Measurements from ENCODE around the gene AP3D1. TPM values are rescaled to one million over a fixed set of nuclear protein-coding genes. Genes with fewer than 3 reads are reported as not detected.

The AP3D1 gene
- total RNA-seq, 1 donor: 121 TPM

DNA sequence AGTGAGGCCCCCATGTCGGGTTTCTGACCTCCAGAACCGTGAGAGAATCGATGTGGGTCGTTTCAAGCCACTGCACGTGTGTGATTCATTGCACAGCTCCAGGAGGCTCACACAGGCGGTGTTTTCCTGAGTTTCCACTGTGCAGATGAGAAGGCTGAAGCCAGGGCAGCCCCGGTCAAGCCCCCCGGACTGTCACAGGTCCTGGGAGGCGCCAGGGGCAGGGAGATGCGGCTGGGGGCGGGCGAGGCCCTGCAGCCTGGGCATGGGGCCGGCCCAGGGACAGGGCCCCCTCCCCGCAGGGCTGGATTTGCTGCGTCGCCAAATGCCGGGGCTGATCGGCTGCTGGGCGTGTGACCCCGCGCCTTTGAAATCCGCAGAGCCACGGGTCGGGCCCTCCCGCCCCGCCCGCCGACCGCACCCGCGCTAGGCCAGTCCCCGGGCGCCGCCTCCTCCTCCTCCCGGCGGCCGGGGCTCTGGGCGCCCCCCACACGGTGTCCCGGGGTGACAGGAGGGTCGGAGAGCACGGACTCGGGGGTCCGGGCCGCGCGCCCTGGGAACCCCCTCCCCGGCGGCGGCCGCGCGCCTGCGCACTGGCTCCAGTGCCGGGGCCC, 90.4 kb downstream of the AP3D1 start:
- Histone ChIP-seq H3K4me3 (ENCODE audit: insufficient read depth, low read length) (peak overlapping the region; percentile 82), H4K20me1 (ENCODE audit: insufficient read depth, low read length) (no peaks in the 10 kb centered on the region), H3K4me2 (ENCODE audit: insufficient read depth, low read length) (peak overlapping the region; percentile 93), H2AFZ (ENCODE audit: low read length) (peak overlapping the region; percentile 61), H3K36me3 (ENCODE audit: insufficient read depth, low read length) (no peaks in the 10 kb centered on the region), H3K27me3 (ENCODE audit: insufficient read depth, low read length) (no peaks in the 10 kb centered on the region), H3K9me3 (ENCODE audit: low read depth, low read length) (no peaks in the 10 kb centered on the region), H3K4me1 (ENCODE audit: insufficient read depth, low read length) (peaks cover 34% of the 10 kb centered on the region), H3K27ac (ENCODE audit: low read depth, low read length) (peak overlapping the region; percentile 96), H3K79me2 (ENCODE audit: insufficient read depth, low read length) (no peaks in the 10 kb centered on the region)
- TF ChIP-seq, protein P1, sequence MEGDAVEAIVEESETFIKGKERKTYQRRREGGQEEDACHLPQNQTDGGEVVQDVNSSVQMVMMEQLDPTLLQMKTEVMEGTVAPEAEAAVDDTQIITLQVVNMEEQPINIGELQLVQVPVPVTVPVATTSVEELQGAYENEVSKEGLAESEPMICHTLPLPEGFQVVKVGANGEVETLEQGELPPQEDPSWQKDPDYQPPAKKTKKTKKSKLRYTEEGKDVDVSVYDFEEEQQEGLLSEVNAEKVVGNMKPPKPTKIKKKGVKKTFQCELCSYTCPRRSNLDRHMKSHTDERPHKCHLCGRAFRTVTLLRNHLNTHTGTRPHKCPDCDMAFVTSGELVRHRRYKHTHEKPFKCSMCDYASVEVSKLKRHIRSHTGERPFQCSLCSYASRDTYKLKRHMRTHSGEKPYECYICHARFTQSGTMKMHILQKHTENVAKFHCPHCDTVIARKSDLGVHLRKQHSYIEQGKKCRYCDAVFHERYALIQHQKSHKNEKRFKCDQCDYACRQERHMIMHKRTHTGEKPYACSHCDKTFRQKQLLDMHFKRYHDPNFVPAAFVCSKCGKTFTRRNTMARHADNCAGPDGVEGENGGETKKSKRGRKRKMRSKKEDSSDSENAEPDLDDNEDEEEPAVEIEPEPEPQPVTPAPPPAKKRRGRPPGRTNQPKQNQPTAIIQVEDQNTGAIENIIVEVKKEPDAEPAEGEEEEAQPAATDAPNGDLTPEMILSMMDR (IDR thresholded peaks at IDR 0.05; ENCODE audit: extremely low read depth, low read depth, low read length): no peak
- no peak for DNase-seq (ENCODE audit: insufficient read length, low spot score, missing footprints)

DNA sequence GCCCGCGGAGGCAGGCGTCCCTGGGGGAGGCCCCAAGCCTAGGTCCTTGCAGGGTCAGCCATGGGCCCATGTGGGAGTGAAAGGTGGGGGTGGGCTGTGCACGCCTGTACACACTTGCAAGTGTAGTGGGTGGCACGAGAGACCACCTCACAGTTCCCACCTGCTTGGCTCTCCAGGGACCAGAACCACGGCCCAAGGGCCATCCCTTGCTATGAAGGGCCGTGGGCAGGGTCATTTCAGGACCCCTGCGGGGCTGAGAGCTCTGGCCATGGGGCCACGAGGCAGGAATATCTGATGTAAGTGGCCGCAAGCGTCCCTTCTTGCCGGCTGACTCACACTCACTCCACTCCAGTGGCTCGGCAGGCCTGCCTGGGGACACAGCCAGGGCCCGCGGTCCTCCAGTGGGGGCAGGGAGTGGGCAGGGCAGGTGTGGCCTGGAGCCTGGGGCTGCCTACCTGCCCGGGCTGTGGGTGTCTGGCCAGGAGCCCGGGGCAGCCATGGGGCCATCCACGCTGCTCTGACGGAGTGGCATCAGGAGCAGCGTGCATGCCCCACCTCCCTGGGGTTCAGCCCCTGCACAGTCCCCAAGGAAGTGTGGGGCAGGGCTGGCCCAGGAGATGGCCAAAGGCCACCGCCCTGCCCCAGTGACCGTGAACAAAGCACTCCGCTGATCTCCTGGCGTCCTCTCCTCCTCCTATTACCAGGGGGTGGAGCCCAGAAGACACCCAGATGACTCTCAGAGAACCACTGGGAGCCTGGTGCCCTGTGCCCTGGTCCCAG, 91.8 kb downstream of the AP3D1 start:
- H2AFZ ChIP-seq (ENCODE audit: low read length): peak overlapping the region; percentile 90
- peak overlapping the region; percentile 96 for H3K27ac ChIP-seq (ENCODE audit: low read depth, low read length)
- TF ChIP-seq, protein P1 (IDR thresholded peaks at IDR 0.05; ENCODE audit: extremely low read depth, low read depth, low read length): no peak
- no peaks in the 10 kb centered on the region for H4K20me1 ChIP-seq (ENCODE audit: insufficient read depth, low read length)
- H3K4me3 ChIP-seq (ENCODE audit: insufficient read depth, low read length): peak overlapping the region; percentile 35
- H3K36me3 ChIP-seq (ENCODE audit: insufficient read depth, low read length): no peaks in the 10 kb centered on the region
- H3K79me2 ChIP-seq (ENCODE audit: insufficient read depth, low read length): no peaks in the 10 kb centered on the region
- H3K9me3 ChIP-seq (ENCODE audit: low read depth, low read length): no peaks in the 10 kb centered on the region
- H3K27me3 ChIP-seq (ENCODE audit: insufficient read depth, low read length): no peaks in the 10 kb centered on the region
- DNase-seq (ENCODE audit: insufficient read length, low spot score, missing footprints): peak; percentile 94
- peaks cover 34% of the 10 kb centered on the region for H3K4me1 ChIP-seq (ENCODE audit: insufficient read depth, low read length)
- H3K4me2 ChIP-seq (ENCODE audit: insufficient read depth, low read length): peak overlapping the region; percentile 93

DNA sequence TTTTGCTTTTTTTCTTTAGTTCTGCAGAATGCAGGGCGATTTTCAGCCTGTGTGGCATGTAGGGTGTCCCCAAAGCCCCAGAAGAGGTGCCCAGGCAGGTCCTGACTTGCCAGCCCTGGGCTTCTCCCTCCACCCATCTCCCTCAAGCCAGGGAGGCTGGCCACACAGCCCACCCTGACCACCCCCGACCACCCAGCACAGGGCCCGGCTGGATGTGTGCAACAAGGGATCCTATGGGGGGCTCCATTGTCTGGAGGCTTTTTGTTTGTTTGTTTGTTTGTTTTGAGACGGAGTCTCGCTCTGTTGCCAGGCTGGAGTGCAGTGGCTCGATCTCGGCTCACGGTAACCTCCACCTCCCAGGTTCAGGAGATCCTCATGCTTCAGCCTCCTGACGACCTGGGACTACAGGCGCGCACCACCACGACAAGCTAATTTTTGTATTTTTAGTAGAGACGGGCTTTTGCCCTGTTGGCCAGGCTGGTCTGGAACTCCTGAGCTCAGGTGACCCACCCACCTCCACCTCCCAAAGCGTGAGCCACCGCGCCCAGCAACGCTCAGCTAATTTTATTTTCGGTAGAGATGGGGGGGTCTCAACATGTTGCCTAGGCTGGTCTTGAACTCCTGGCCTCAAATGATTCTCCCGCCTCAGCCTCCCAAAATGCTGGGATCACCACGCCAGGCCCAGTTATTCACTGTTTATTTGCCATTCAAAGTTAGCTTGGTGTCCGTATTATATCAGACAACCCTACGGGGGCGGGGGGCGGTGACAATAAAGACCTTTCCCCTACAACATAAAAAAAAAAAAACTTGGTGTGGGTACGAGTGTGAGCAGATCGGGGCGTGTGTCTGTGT, 92.6 kb downstream of the AP3D1 start:
- Histone ChIP-seq H3K27ac (ENCODE audit: low read depth, low read length) (peak overlapping the region; percentile 96), H3K36me3 (ENCODE audit: insufficient read depth, low read length) (no peaks in the 10 kb centered on the region), H3K27me3 (ENCODE audit: insufficient read depth, low read length) (no peaks in the 10 kb centered on the region), H3K9me3 (ENCODE audit: low read depth, low read length) (no peaks in the 10 kb centered on the region), H2AFZ (ENCODE audit: low read length) (no peak overlapping the region), H3K79me2 (ENCODE audit: insufficient read depth, low read length) (no peaks in the 10 kb centered on the region), H3K4me2 (ENCODE audit: insufficient read depth, low read length) (no peak overlapping the region), H4K20me1 (ENCODE audit: insufficient read depth, low read length) (no peaks in the 10 kb centered on the region), H3K4me3 (ENCODE audit: insufficient read depth, low read length) (no peak overlapping the region), H3K4me1 (ENCODE audit: insufficient read depth, low read length) (peaks cover 34% of the 10 kb centered on the region)
- TF ChIP-seq, protein P1 (IDR thresholded peaks at IDR 0.05; ENCODE audit: extremely low read depth, low read depth, low read length): no peak
- peak; percentile 52 for DNase-seq (ENCODE audit: insufficient read length, low spot score, missing footprints)
